Body of pancreas (tissue), 4 donors: ENCODE data around the gene CHCHD6.

Experiments
- CTCF ChIP-seq, 7 experiments: fragments of 450-650 bp in 4 of 7; fragments of 200-600 bp in 3 of 7; sonication (generic) in 3 of 7; IDR thresholded peaks; one replicate each; pipeline ENCODE4 v1.5.1; 2016 to 2019; ENCODE audit warnings: antibody characterized with exemption in 7 of 7
- POLR2A ChIP-seq, 3 donors: fragments of 450-650 bp; IDR thresholded peaks; one replicate each; pipeline ENCODE4 v1.6.1; 2016; ENCODE audit warnings: antibody characterized with exemption in 3 of 3, mild to moderate bottlenecking in 2 of 3

GRCh38 chr3:126751611-126752302 lies 47.7 kb downstream of the CHCHD6 start:
- TF ChIP-seq CTCF (IDR thresholded peaks at IDR 0.05), result no peak
- no peak for TF ChIP-seq POLR2A (IDR thresholded peaks at IDR 0.05)
